HG02623 (cell line): ENCODE results near the gene KCNMA1.
A peak's percentile ranks its signal among the peaks of the same experiment; 100 is the strongest.

Source experiments
- ATAC-seq: cut with Tn5 transposase; IDR thresholded peaks from one replicate; pipeline ENCODE4 v1.9.1; 2021; ENCODE audit warnings: moderate library complexity; ENCODE audit not compliant: unreplicated experiment

Gene KCNMA1

GRCh38 chr10:77289027-77289501, 348.5 kb downstream of the KCNMA1 start:
- ATAC-seq, result no peak

DNA sequence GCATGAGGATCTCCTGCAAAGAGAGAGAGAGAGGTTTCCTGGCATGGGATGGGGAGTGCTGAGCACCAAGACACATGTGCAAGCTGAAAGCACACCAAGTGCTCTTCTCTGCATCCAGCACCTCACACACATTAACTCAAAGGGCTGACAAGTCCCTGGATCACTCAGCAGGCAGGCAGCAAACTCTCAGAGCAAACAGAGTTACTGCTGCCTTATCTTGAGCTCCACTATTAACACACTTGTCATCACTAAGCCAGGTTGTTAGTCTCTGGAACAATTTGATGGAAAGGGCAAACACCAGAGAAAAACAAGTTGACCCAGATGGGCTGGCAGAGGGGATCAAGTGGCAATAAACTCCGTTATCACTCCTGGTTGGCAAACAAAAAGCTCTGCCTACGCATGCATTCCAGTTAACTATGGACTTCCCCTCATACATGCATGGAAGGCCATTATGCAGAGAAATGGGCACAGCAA, 349.9 kb downstream of the KCNMA1 start:
- ATAC-seq, result no peak

- ATAC-seq, result no peak
These were observed 350.8 kb downstream of the KCNMA1 start for GRCh38 chr10:77286531-77287508.

- no peak for ATAC-seq
These were observed 352.0 kb downstream of the KCNMA1 start for GRCh38 chr10:77285529-77286182.

GRCh38 chr10:77284797-77285196, 352.8 kb downstream of the KCNMA1 start:
- no peak for ATAC-seq

DNA sequence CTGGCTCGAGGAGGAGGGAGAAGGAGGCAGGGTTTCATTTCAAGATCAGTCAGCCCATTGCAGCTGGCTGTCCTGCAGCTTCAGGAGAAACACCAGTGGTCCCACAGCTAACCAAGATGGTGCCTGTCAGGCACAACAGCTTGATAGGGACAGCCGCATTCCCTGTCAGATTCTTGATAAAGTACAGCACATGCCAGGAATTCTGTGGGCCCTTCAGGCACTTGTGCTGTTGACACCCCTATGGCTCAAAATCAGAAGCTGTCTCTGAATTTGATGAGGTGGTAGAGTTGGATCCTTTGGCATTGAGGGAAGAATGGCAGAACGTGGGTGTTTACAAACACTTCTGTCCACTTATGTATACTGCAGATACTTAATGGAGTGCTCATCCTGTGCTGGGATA, 354.3 kb downstream of the KCNMA1 start:
- no peak for ATAC-seq

- ATAC-seq, result no peak
These were observed 355.4 kb downstream of the KCNMA1 start for GRCh38 chr10:77282163-77282562.

- ATAC-seq, result no peak
These were observed 355.9 kb downstream of the KCNMA1 start for GRCh38 chr10:77281719-77282118.

DNA sequence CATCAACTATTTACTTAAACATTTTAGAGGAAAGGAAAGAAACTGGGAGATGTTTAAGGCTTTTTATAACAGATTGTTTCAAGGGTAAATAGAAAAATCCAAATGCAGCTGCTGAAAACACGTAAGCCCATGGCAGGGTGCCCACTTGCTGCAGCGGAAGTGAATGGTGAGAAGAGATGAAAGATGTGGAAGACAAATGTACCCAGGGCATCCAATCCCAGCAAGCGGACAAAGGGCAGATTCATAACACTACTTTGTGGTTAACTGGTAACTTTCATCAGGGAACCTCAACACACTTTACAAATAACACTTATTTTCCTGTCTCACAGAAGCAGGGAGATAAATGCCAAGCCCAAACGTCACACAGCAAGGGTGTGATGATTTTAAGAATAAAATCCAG, 358.4 kb downstream of the KCNMA1 start:
- no peak for ATAC-seq

- ATAC-seq, result no peak
These were observed 363.4 kb downstream of the KCNMA1 start for GRCh38 chr10:77274046-77274795.

DNA sequence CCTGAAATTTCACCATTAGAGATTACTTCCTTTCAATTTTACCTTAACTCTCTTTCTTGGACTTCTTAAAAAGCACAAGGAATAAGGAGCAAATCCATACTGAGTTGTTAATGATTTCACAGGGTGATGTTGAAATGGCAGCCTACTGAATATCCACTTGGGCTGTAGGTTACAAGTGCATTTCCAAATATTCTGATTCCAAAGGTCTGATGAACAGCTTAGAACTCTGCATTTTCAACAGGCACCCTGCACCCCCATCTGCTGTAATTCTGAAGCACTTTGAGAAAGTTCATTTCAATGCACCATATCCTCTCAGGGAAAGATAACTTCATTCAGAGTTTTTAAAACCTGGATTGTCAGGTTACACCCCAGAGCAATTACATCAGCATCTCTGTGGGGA, 368.4 kb downstream of the KCNMA1 start:
- no peak for ATAC-seq

- no peak for ATAC-seq
These were observed 368.9 kb downstream of the KCNMA1 start for GRCh38 chr10:77268721-77269120.

- no peak for ATAC-seq
These were observed 369.6 kb downstream of the KCNMA1 start for GRCh38 chr10:77267703-77268675.

DNA sequence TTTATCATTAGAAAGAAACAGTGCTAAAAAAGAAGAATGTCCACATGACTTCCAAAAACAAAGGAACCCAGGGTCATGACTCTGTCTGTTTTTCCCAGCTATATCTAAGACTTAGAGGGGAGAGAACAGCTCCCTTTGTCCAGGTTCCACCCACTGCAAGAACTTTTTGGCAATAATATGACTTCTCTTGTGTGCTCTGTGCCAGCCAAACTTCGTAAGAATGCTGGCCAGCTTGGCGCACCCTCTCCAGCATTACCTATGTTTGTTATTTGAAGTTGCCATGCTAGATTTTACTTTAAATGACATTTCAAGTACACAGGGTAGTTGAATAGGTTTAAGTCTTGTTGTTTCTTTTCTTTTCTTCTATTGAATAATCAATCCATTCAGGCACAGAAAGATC, 371.4 kb downstream of the KCNMA1 start:
- ATAC-seq, result no peak

DNA sequence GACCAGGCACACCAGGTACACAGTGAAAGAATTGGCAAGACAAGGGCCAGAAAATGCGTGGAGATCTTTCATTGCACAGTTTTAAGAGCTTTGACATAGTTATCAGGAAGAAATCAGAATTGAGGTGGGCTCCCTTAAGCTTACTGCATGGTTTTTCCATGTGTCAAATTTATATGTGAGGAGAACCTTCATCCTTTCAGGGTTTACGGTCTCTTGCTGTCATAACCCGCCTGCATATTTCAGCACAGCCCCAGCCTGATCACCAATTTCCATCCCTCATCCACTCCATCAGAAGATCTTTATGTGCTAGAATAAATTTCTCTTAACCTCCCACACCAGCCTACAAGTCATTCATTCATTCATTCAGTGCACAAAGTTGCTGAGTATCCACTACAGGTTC, 373.1 kb downstream of the KCNMA1 start:
- ATAC-seq, result no peak

DNA sequence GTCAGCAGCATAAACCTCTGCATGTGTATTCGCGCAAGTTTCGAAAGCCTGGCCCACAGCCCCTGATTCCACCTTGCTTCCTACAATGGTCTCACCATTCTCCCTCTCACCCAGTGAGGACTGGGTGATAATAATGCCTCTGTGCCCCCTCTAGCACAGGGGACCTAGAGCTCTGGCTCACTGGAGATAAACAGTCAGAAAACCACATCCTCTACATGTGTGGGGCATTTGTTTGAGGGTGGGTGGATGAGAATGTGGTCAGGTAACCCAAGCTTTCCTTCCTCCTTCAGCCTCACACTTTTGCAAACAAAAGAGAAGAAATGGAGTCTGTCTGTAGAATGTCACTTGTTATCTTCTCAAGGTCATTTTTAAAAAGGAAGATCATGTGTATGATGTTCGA, 373.5 kb downstream of the KCNMA1 start:
- ATAC-seq, result peak; percentile 74

GRCh38 chr10:77263700-77264099, 373.9 kb downstream of the KCNMA1 start:
- ATAC-seq, result no peak

DNA sequence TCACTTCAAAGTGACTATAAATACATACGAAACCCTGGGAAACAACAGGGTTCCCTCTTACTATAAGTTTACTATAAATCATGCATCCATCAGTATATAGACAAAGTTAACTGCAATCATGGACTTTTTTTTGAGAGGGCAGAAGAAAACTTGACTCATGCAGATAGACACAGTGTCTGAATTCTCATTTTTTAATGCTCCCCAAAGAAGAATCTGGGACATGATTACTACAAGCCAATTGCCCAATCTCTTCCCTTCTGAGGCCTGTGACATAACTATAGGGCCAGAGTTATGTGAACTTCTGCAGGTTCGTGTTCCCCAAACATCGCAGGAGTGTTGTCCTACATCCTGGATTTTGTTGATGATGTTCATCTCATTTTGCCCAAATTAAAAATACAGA, 376.5 kb downstream of the KCNMA1 start:
- ATAC-seq, result no peak

GRCh38 chr10:77259171-77259874, 378.3 kb downstream of the KCNMA1 start:
- ATAC-seq, result no peak
